ENCODE results near the gene OCIAD1. TPM values are rescaled to one million over a fixed set of nuclear protein-coding genes. Genes with fewer than 3 reads are reported as not detected.
A peak's percentile ranks its signal among the peaks of the same experiment; 100 is the strongest.
"Not testable (repeated sequence)": the region's sequence is repeated elsewhere in the genome, so short reads cannot be mapped to it uniquely, and the experiment has no call there.

The OCIAD1 gene
- total RNA-seq, 1 donor from 2014 or later: 148 TPM

- no peak overlapping the region for H3K4me3 Mint-ChIP-seq
- H3K4me1 Mint-ChIP-seq (ENCODE audit: unreplicated experiment): no peaks in the 10 kb centered on the region
- H3K9me3 Mint-ChIP-seq: no peaks in the 10 kb centered on the region
- H3K27me3 Mint-ChIP-seq: no peaks in the 10 kb centered on the region
- TF ChIP-seq CTCF (conservative IDR thresholded peaks at IDR 0.05): no peak
- H3K27ac Mint-ChIP-seq: peak overlapping the region; percentile 13
- peaks cover 46% of the 10 kb centered on the region for H3K36me3 Mint-ChIP-seq
- DNase-seq (ENCODE audit: extremely low spot score, unreplicated experiment): no peak
Measured at GRCh38 chr4:48844843-48845242, 14.0 kb downstream of the OCIAD1 start.

GRCh38 chr4:48848799-48849198, 17.9 kb downstream of the OCIAD1 start:
- H3K27ac Mint-ChIP-seq; H3K9me3 Mint-ChIP-seq; H3K27me3 Mint-ChIP-seq; DNase-seq (ENCODE audit: extremely low spot score, unreplicated experiment); H3K4me3 Mint-ChIP-seq; H3K4me1 Mint-ChIP-seq (ENCODE audit: unreplicated experiment): not testable (repeated sequence)
- peaks cover 43% of the 10 kb centered on the region for H3K36me3 Mint-ChIP-seq

GRCh38 chr4:48851651-48852050, 20.8 kb downstream of the OCIAD1 start:
- no peaks in the 10 kb centered on the region for H3K4me1 Mint-ChIP-seq (ENCODE audit: unreplicated experiment)
- H3K4me3 Mint-ChIP-seq: no peak overlapping the region
- no peak overlapping the region for H3K27ac Mint-ChIP-seq
- no peaks in the 10 kb centered on the region for H3K27me3 Mint-ChIP-seq
- DNase-seq (ENCODE audit: extremely low spot score, unreplicated experiment): no peak
- no peaks in the 10 kb centered on the region for H3K9me3 Mint-ChIP-seq
- no peak for TF ChIP-seq CTCF (conservative IDR thresholded peaks at IDR 0.05)
- peaks cover 29% of the 10 kb centered on the region for H3K36me3 Mint-ChIP-seq

- Mint-ChIP-seq H3K4me1 (ENCODE audit: unreplicated experiment) (no peaks in the 10 kb centered on the region), H3K9me3 (no peaks in the 10 kb centered on the region), H3K36me3 (peaks cover 25% of the 10 kb centered on the region), H3K27me3 (no peaks in the 10 kb centered on the region), H3K4me3 (no peak overlapping the region), H3K27ac (no peak overlapping the region)
- no peak for DNase-seq (ENCODE audit: extremely low spot score, unreplicated experiment)
- no peak for TF ChIP-seq CTCF (conservative IDR thresholded peaks at IDR 0.05)
Measured at GRCh38 chr4:48853604-48854394, 22.9 kb downstream of the OCIAD1 start.

GRCh38 chr4:48854395-48854683, 23.5 kb downstream of the OCIAD1 start:
- no peaks in the 10 kb centered on the region for H3K9me3 Mint-ChIP-seq
- H3K27me3 Mint-ChIP-seq: no peaks in the 10 kb centered on the region
- H3K36me3 Mint-ChIP-seq: peaks cover 28% of the 10 kb centered on the region
- no peak for DNase-seq (ENCODE audit: extremely low spot score, unreplicated experiment)
- no peaks in the 10 kb centered on the region for H3K4me1 Mint-ChIP-seq (ENCODE audit: unreplicated experiment)
- H3K27ac Mint-ChIP-seq: no peak overlapping the region
- H3K4me3 Mint-ChIP-seq: no peak overlapping the region
- TF ChIP-seq CTCF (conservative IDR thresholded peaks at IDR 0.05): no peak

- Mint-ChIP-seq H3K4me3 (no peak overlapping the region), H3K9me3 (no peaks in the 10 kb centered on the region), H3K27me3 (no peaks in the 10 kb centered on the region), H3K36me3 (peaks cover 32% of the 10 kb centered on the region), H3K27ac (no peak overlapping the region), H3K4me1 (ENCODE audit: unreplicated experiment) (no peaks in the 10 kb centered on the region)
- TF ChIP-seq CTCF (conservative IDR thresholded peaks at IDR 0.05): no peak
- DNase-seq (ENCODE audit: extremely low spot score, unreplicated experiment): no peak
Measured at GRCh38 chr4:48854982-48855381, 24.1 kb downstream of the OCIAD1 start.
